ENCODE measurements around the gene APOA1.
"Not testable (repeated sequence)": the region's sequence is repeated elsewhere in the genome, so short reads cannot be mapped to it uniquely, and the experiment has no call there.

Gene APOA1

GRCh38 chr11:116857936-116858335, 20.5 kb upstream of the APOA1 start:
- DNase-seq (ENCODE audit: low spot score) = no peak

- peak; percentile 32 for DNase-seq (ENCODE audit: low spot score)
These were observed 19.9 kb upstream of the APOA1 start for GRCh38 chr11:116857316-116857715.

GRCh38 chr11:116856423-116856822, 19.0 kb upstream of the APOA1 start:
- no peak for DNase-seq (ENCODE audit: low spot score)

- DNase-seq (ENCODE audit: low spot score) = no peak
These were observed 18.0 kb upstream of the APOA1 start for GRCh38 chr11:116855413-116855812.

- DNase-seq (ENCODE audit: low spot score) = peak; percentile 86
These were observed 16.1 kb upstream of the APOA1 start for GRCh38 chr11:116853461-116854073.

GRCh38 chr11:116852261-116853031, 15.0 kb upstream of the APOA1 start:
- DNase-seq (ENCODE audit: low spot score) = peak; percentile 30

GRCh38 chr11:116851626-116852025, 14.2 kb upstream of the APOA1 start:
- DNase-seq (ENCODE audit: low spot score) = no peak

- no peak for DNase-seq (ENCODE audit: low spot score)
These were observed 12.1 kb upstream of the APOA1 start for GRCh38 chr11:116849486-116849885.

- no peak for DNase-seq (ENCODE audit: low spot score)
These were observed 11.6 kb upstream of the APOA1 start for GRCh38 chr11:116849060-116849459.

GRCh38 chr11:116847612-116848011, 10.2 kb upstream of the APOA1 start:
- no peak for DNase-seq (ENCODE audit: low spot score)

GRCh38 chr11:116844722-116845121, 7.3 kb upstream of the APOA1 start:
- no peak for DNase-seq (ENCODE audit: low spot score)

- no peak for DNase-seq (ENCODE audit: low spot score)
These were observed 6.2 kb upstream of the APOA1 start for GRCh38 chr11:116843661-116844060.

GRCh38 chr11:116842909-116843308, 5.5 kb upstream of the APOA1 start:
- no peak for DNase-seq (ENCODE audit: low spot score)

- no peak for DNase-seq (ENCODE audit: low spot score)
These were observed 4.7 kb upstream of the APOA1 start for GRCh38 chr11:116842117-116842516.

- DNase-seq (ENCODE audit: low spot score) = no peak
These were observed 3.4 kb upstream of the APOA1 start for GRCh38 chr11:116840746-116841296.

- DNase-seq (ENCODE audit: low spot score) = peak; percentile 47
These were observed 2.9 kb upstream of the APOA1 start for GRCh38 chr11:116840224-116840745.

GRCh38 chr11:116838321-116839084, 1.1 kb upstream of the APOA1 start:
- DNase-seq (ENCODE audit: low spot score) = no peak

GRCh38 chr11:116836632-116836991, 810 bp downstream of the APOA1 start:
- DNase-seq (ENCODE audit: low spot score) = no peak

- DNase-seq (ENCODE audit: low spot score) = peak; percentile 98
These were observed 1.4 kb downstream of the APOA1 start for GRCh38 chr11:116835791-116836631.

GRCh38 chr11:116835042-116835772, 2.2 kb downstream of the APOA1 start:
- DNase-seq (ENCODE audit: low spot score) = no peak

GRCh38 chr11:116834535-116835041, 2.8 kb downstream of the APOA1 start:
- not testable (repeated sequence) for DNase-seq (ENCODE audit: low spot score)

All from AG20443 (cell line).